GM12878 (cell line): ENCODE data around the gene ZNF417. TPM values are rescaled to one million over a fixed set of nuclear protein-coding genes. Genes with fewer than 3 reads are reported as not detected.

ENCODE experiments used
- ATF7 ChIP-seq: fragments of 450-650 bp; IDR thresholded peaks from 2 replicates; pipeline ENCODE4 v1.6.1; 2016; ENCODE audit warnings: low read depth, mild to moderate bottlenecking
- BHLHE40 ChIP-seq, 2 experiments: fragments of 450-650 bp in 1 of 2; IDR thresholded peaks; 2 replicates each; pipeline ENCODE4 v1.6.1; 2011 to 2017; ENCODE audit warnings: low read depth in 2 of 2, borderline replicate concordance in 1 of 2, improper control_type of control experiment in 1 of 2, low read length in 1 of 2, mild to moderate bottlenecking in 1 of 2
- CBX5 ChIP-seq: sonication (generic); IDR thresholded peaks from 2 replicates; pipeline ENCODE4 v1.6.1; 2016; ENCODE audit warnings: low read depth, moderate library complexity, mild to moderate bottlenecking, inconsistent platforms
- CHD1 ChIP-seq: IDR thresholded peaks from 2 replicates; pipeline ENCODE4 v1.6.1; 2012; ENCODE audit warnings: low read depth, low read length, improper control_type of control experiment
- CHD2 ChIP-seq: IDR thresholded peaks from 2 replicates; pipeline ENCODE4 v1.6.1; 2011; ENCODE audit warnings: low read depth, low read length, improper control_type of control experiment, borderline replicate concordance
- CREB1 ChIP-seq: IDR thresholded peaks from 2 replicates; pipeline ENCODE4 v1.6.1; 2012; ENCODE audit warnings: low read depth, mild to moderate bottlenecking, inconsistent platforms
- CREM ChIP-seq: IDR thresholded peaks from 2 replicates; pipeline ENCODE4 v1.6.1; 2014; ENCODE audit warnings: antibody characterized with exemption, low read depth
- GATAD2B ChIP-seq: fragments of 450-650 bp; conservative IDR thresholded peaks from 2 replicates; pipeline ENCODE4 v1.6.1; 2017; ENCODE audit warnings: low read depth, mild to moderate bottlenecking, moderate library complexity
- HCFC1 ChIP-seq: fragments of 150-350 bp; IDR thresholded peaks from 2 replicates; pipeline ENCODE4 v1.6.1; 2014; ENCODE audit warnings: low read length
- HDGF ChIP-seq: fragments of 450-650 bp; IDR thresholded peaks from 2 replicates; pipeline ENCODE4 v1.6.1; 2016; ENCODE audit warnings: antibody characterized with exemption
- KLF5 ChIP-seq: fragments of 450-650 bp; IDR thresholded peaks from 2 replicates; pipeline ENCODE4 v1.6.1; 2014; ENCODE audit warnings: mild to moderate bottlenecking; ENCODE audit not compliant: partially characterized antibody
- NBN ChIP-seq: fragments of 450-650 bp; IDR thresholded peaks from 2 replicates; pipeline ENCODE4 v1.6.1; 2016
- POLR2A ChIP-seq: IDR thresholded peaks from 2 replicates; pipeline ENCODE4 v1.6.1; 2011; ENCODE audit warnings: low read depth, mild to moderate bottlenecking, low read length
- POLR2AphosphoS5 ChIP-seq: IDR thresholded peaks from 2 replicates; pipeline ENCODE4 v1.6.1; 2011; ENCODE audit warnings: mild to moderate bottlenecking, low read length, inconsistent platforms
- RAD21 ChIP-seq: IDR thresholded peaks from 2 replicates; pipeline ENCODE4 v1.6.1; 2011; ENCODE audit warnings: mild to moderate bottlenecking, low read depth, low read length, moderate library complexity; ENCODE audit not compliant: insufficient read depth
- RB1 ChIP-seq: fragments of 450-650 bp; formaldehyde crosslinking; IDR thresholded peaks from 2 replicates; pipeline ENCODE4 v1.6.1; 2017; ENCODE audit warnings: mild to moderate bottlenecking, borderline replicate concordance
- RCOR1 ChIP-seq: conservative IDR thresholded peaks from 2 replicates; pipeline ENCODE4 v1.6.1; 2012; ENCODE audit warnings: low read depth, low read length, improper control_type of control experiment
- RELA ChIP-seq: fragments of 450-650 bp; IDR thresholded peaks from 2 replicates; pipeline ENCODE4 v1.8.0; 2014; ENCODE audit warnings: borderline replicate concordance; ENCODE audit not compliant: partially characterized antibody
- RUNX3 ChIP-seq: IDR thresholded peaks from 2 replicates; pipeline ENCODE4 v1.6.1; 2012; ENCODE audit warnings: low read length, inconsistent platforms
- TAF1 ChIP-seq: IDR thresholded peaks from 2 replicates; pipeline ENCODE4 v1.6.1; 2011; ENCODE audit warnings: mild to moderate bottlenecking, low read depth, low read length, borderline replicate concordance
- YBX1 ChIP-seq: fragments of 450-650 bp; IDR thresholded peaks from 2 replicates; pipeline ENCODE4 v1.6.1; 2016; ENCODE audit warnings: antibody characterized with exemption
- ZNF207 ChIP-seq: fragments of 450-650 bp; IDR thresholded peaks from 2 replicates; pipeline ENCODE4 v1.6.1; 2014; ENCODE audit warnings: antibody characterized with exemption, mild to moderate bottlenecking, borderline replicate concordance
- ZNF24 ChIP-seq: fragments of 450-650 bp; IDR thresholded peaks from 2 replicates; pipeline ENCODE4 v1.6.1; 2017; ENCODE audit warnings: antibody characterized with exemption, mild to moderate bottlenecking
- ZZZ3 ChIP-seq: IDR thresholded peaks from 2 replicates; pipeline ENCODE4 v1.6.1; 2011; ENCODE audit warnings: low read depth; ENCODE audit not compliant: control insufficient read depth, insufficient read length
- polyA plus RNA-seq, 11 experiments: library from polyadenylated mRNA; depleted of rRNA in 4 of 11; unstranded in 6 of 11; stranded (reverse) in 5 of 11; fragments of >200 nt; fragmentation: Nextera tagmentation in 4 of 11; fragmentation: Illumina TruSeq in 1 of 11; extraction: Ambion mirVana in 4 of 11; extraction: Trizol in 1 of 11; gene quantifications; 1 replicate in 1 of 11; 2 replicates in 10 of 11; pipeline versions ENCODE4 v1.2.1 to v1.2.3, GENCODE V29; 2011 to 2016; ENCODE audit warnings: inconsistent platforms in 2 of 11, missing spikeins in 2 of 11, low read depth in 1 of 11
- total RNA-seq, 4 experiments: library from RNA; depleted of rRNA in 3 of 4; stranded (reverse); fragments of >200 nt in 3 of 4; fragmentation: Illumina TruSeq in 1 of 4; extraction: Trizol in 1 of 4; gene quantifications; 2 replicates each; pipeline versions ENCODE4 v1.2.1 to v1.2.3, GENCODE V29; 2013 to 2021
- TF ChIP-seq, protein P1 (sequence below): IDR thresholded peaks from 2 replicates; pipeline ENCODE4 v1.6.1; 2012; ENCODE audit warnings: low read depth, low read length, improper control_type of control experiment
- TF ChIP-seq, protein P2 (sequence below): fragments of 450-650 bp; IDR thresholded peaks from 2 replicates; pipeline ENCODE4 v1.6.1; 2018; ENCODE audit warnings: mild to moderate bottlenecking, low read depth, moderate library complexity; ENCODE audit not compliant: partially characterized antibody
- TF ChIP-seq, protein P3 (sequence below): IDR thresholded peaks from 2 replicates; pipeline ENCODE4 v1.6.1; 2011; ENCODE audit warnings: mild to moderate bottlenecking, low read depth, low read length, moderate library complexity; ENCODE audit not compliant: insufficient replicate concordance

Gene ZNF417
- total and polyA plus RNA-seq, 10 of the 15 experiments (the other 5 are each of a cell fraction or from before 2014, with no cell fraction given), result 1.3 to 13.6 (median 6.5) TPM

DNA sequence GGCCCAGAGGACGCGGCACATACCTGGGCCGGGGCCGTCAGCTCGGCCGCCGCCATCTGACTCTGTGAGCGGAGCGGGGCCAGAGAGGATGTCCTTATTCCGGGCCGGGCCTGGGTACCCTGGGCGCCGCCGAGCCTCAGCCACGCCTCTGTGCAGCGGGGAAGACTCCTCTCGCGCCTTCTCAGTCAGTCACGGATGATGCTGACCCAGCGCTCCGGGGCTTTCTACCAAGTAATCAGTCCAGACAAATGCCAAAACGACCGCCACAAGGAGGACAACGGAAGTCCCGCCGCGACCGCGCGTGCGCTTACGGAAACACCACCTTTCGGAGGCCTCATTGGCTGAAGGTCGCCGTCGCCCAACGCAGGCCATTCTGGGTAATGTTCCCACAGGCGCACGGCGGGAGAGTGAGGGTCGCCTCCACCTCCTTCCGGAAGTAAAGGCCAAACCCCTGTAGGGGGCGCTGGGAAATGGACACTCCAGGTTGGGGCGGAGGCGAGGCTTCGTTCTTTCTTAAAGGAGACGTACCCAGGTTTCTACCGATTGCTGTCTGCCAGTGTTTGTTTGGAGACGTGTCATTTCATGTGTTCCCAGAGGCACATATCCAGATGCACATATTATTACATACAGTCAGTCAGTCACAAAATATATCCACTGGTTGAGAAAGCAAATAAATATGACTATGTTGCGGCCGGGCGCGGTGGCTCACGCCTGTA, 31.2 kb upstream of the ZNF417 start, which contains the start of gene ZNF256 (continued):
- TF ChIP-seq CREM (peak; percentile 56), RCOR1 (0 out of 2 replicates have a peak, but pooled peaks have one; percentile 29), ZNF207 (no peak; the same call in 1 of the 2 replicates), HCFC1 (peak; percentile 58; the same call in 1 of the 2 replicates), GATAD2B (0 out of 2 replicates have a peak, but pooled peaks have one; percentile 22), RELA (peak; percentile 51), CREB1 (peak; percentile 62; the same call in 1 of the 2 replicates), ZZZ3 (no peak), HDGF (0 out of 2 replicates have a peak, but pooled peaks have one; percentile 27), NBN (peak; percentile 30; the same call in 1 of the 2 replicates), CHD2 (peak; percentile 69), ZNF24 (no peak), KLF5 (peak; percentile 85), BHLHE40 (IDR thresholded peaks at IDR 0.05; ENCODE audit: borderline replicate concordance in 1 of 2, low read depth in 2 of 2, low read length in 1 of 2) (peak; percentile 60 to 65; a peak in 2 of 4 replicates), POLR2AphosphoS5 (peak; percentile 67), CBX5 (peak; percentile 80; the same call in 1 of the 2 replicates), YBX1 (no peak), RB1 (peak; percentile 85; the same call in 1 of the 2 replicates), RAD21 (0 out of 2 replicates have a peak, but pooled peaks have one; percentile 22), POLR2A (peak; percentile 87), CHD1 (no peak), TAF1 (no peak), RUNX3 (peak; percentile 53; the same call in 1 of the 2 replicates), ATF7 (0 out of 2 replicates have a peak, but pooled peaks have one; percentile 21)
- TF ChIP-seq, protein P1, sequence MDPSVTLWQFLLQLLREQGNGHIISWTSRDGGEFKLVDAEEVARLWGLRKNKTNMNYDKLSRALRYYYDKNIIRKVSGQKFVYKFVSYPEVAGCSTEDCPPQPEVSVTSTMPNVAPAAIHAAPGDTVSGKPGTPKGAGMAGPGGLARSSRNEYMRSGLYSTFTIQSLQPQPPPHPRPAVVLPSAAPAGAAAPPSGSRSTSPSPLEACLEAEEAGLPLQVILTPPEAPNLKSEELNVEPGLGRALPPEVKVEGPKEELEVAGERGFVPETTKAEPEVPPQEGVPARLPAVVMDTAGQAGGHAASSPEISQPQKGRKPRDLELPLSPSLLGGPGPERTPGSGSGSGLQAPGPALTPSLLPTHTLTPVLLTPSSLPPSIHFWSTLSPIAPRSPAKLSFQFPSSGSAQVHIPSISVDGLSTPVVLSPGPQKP, result peak; percentile 87
- TF ChIP-seq, protein P2, sequence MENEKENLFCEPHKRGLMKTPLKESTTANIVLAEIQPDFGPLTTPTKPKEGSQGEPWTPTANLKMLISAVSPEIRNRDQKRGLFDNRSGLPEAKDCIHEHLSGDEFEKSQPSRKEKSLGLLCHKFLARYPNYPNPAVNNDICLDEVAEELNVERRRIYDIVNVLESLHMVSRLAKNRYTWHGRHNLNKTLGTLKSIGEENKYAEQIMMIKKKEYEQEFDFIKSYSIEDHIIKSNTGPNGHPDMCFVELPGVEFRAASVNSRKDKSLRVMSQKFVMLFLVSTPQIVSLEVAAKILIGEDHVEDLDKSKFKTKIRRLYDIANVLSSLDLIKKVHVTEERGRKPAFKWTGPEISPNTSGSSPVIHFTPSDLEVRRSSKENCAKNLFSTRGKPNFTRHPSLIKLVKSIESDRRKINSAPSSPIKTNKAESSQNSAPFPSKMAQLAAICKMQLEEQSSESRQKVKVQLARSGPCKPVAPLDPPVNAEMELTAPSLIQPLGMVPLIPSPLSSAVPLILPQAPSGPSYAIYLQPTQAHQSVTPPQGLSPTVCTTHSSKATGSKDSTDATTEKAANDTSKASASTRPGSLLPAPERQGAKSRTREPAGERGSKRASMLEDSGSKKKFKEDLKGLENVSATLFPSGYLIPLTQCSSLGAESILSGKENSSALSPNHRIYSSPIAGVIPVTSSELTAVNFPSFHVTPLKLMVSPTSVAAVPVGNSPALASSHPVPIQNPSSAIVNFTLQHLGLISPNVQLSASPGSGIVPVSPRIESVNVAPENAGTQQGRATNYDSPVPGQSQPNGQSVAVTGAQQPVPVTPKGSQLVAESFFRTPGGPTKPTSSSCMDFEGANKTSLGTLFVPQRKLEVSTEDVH, result peak; percentile 74
- TF ChIP-seq, protein P3, sequence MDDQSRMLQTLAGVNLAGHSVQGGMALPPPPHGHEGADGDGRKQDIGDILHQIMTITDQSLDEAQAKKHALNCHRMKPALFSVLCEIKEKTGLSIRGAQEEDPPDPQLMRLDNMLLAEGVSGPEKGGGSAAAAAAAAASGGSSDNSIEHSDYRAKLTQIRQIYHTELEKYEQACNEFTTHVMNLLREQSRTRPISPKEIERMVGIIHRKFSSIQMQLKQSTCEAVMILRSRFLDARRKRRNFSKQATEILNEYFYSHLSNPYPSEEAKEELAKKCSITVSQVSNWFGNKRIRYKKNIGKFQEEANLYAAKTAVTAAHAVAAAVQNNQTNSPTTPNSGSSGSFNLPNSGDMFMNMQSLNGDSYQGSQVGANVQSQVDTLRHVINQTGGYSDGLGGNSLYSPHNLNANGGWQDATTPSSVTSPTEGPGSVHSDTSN, result peak; percentile 31
